Natural killer cell (primary cell): Measurements from ENCODE around the gene KIAA1143. TPM values are rescaled to one million over a fixed set of nuclear protein-coding genes. Genes with fewer than 3 reads are reported as not detected.

Experiments used
- ATAC-seq, 3 donors: fragments of 150-1000 bp in 2 of 3; fragments of 200-7000 bp in 1 of 3; cut with Tn5 transposase; 1 replicate in 1 of 3; 2 replicates in 2 of 3; pipeline ENCODE4 v1.10.0; 2021; ENCODE audit warnings: mild to moderate bottlenecking in 2 of 3, moderate library complexity in 2 of 3
- DNase-seq, 2 donors: peaks; one replicate each; pipeline versions ENCODE4 v3.0.0 to v3.0.0-alpha.2; 2013 to 2021; ENCODE audit warnings: mixed read lengths in 1 of 2
- H3K27ac ChIP-seq: one replicate; pipeline ENCODE4 v1.5.1; 2013; ENCODE audit warnings: mild to moderate bottlenecking, low read length
- H3K27me3 ChIP-seq: one replicate; pipeline ENCODE4 v1.6.1; 2013; ENCODE audit warnings: low read length; ENCODE audit not compliant: control insufficient read depth, insufficient read depth
- H3K36me3 ChIP-seq: one replicate; pipeline ENCODE4 v1.6.1; 2013; ENCODE audit warnings: low read length; ENCODE audit not compliant: control insufficient read depth, insufficient read depth
- H3K4me1 ChIP-seq: one replicate; pipeline ENCODE4 v1.6.1; 2013; ENCODE audit warnings: low read length; ENCODE audit not compliant: control insufficient read depth, insufficient read depth
- H3K4me3 ChIP-seq: one replicate; pipeline ENCODE4 v1.5.1; 2013; ENCODE audit warnings: low read length
- H3K9me3 ChIP-seq: one replicate; pipeline ENCODE4 v1.6.1; 2013; ENCODE audit warnings: low read length; ENCODE audit not compliant: control insufficient read depth, insufficient read depth
- H3K27ac Mint-ChIP-seq, 2 donors: one replicate each; pipeline ENCODE4 v1.8.0; 2022; ENCODE audit warnings: mild to moderate bottlenecking in 2 of 2, mixed read lengths in 2 of 2, moderate library complexity in 1 of 2
- H3K27me3 Mint-ChIP-seq, 2 donors: one replicate each; pipeline ENCODE4 v1.8.0; 2022; ENCODE audit warnings: low read depth in 2 of 2, mixed read lengths in 2 of 2
- H3K36me3 Mint-ChIP-seq: one replicate; pipeline ENCODE4 v1.8.0; 2022; ENCODE audit warnings: mixed read lengths
- H3K4me1 Mint-ChIP-seq, 2 donors: one replicate each; pipeline ENCODE4 v1.8.0; 2022; ENCODE audit warnings: mixed read lengths in 2 of 2
- H3K4me3 Mint-ChIP-seq: one replicate; pipeline ENCODE4 v1.8.0; 2022; ENCODE audit warnings: mild to moderate bottlenecking, moderate library complexity, mixed read lengths
- H3K9me3 Mint-ChIP-seq, 2 donors: one replicate each; pipeline ENCODE4 v1.8.0; 2022; ENCODE audit warnings: mixed read lengths in 2 of 2
- WGBS: methylation state at CpG from one replicate; pipeline ENCODE4 v1.1.7; 2013; ENCODE audit warnings: missing lambda C conversion rate; ENCODE audit not compliant: insufficient coverage; 5-methylcytosine and 5-hydroxymethylcytosine counted together
- intact Hi-C: fragments of 100-400 bp; cut with micrococcal nuclease; formaldehyde crosslinking; loops from one replicate; pipeline ENCODE4 v1.14.2; 2022
- total RNA-seq, 4 donors: library from RNA; stranded (reverse); fragments of 120-200 nt in 1 of 4; gene quantifications; one replicate each; pipeline versions ENCODE4 v1.2.3 to v1.2.4, GENCODE V29; 2013 to 2022
- TF ChIP-seq, protein P1 (sequence below): fragments of 200-600 bp; IDR thresholded peaks from one replicate; pipeline ENCODE4 v1.8.0; 2022; ENCODE audit warnings: antibody characterized with exemption

KIAA1143 gene
- 10 to 100 TPM; 25.4 to 28.6 (median 27.7) TPM for total RNA-seq
- 46.3 TPM for total RNA-seq (2013)

DNA sequence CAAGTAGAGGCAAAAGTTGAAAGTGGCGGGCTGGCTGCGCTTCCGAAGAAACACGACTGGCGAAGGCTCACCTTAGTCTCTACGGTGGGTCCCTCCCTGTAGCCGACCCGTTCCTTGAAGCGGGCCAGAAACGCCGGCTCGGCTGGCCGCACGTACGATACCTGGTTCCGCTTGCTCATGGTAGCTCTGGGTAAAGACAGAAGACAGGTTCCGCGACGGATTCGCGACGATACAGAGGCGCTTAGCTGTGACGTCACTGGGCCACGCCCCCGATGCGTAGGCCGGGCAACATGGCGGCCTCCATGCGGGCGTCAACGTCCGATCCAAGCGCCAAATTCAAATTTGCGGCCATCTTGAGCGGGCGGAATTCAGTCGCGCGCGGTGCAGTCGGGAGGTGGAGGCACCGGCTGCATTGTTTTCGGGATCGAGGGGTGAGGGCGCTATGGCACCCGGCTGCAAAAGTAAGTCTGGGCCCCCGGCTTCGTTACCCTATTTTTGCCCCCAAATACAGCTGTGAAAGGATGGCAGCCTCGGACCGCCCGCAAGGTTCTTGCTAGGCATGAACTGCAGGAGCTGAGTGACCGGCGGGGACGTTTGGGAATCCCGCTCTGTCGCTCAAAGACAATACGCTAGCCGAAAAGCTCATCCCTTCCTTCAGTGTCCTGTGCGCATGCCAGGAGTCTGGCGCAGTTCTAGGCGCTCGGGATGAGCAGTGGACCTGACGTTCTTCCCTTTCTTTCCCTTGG lies at the start of gene KIAA1143, which contains the start of gene KIF15:
Gene KIAA1143 (minus strand): TSS at position 196 of the 746 bp plus-strand sequence. CDS start 17 bp downstream, at position 179.
Gene KIF15 (plus strand): TSS at position 371 of the 746 bp plus-strand sequence. CDS start 72 bp downstream, at position 443.
- Histone ChIP-seq H3K27me3 (no peaks in the 10 kb centered on the region), H3K27ac (peak within 1 kb of the TSS; percentile 66), H3K9me3 (no peaks in the 10 kb centered on the region), H3K4me3 (peak within 1 kb of the TSS; percentile 60), H3K4me1 (peaks cover 13% of the 10 kb centered on the region), H3K36me3 (no peaks in the 10 kb centered on the region)
- H3K27me3 Mint-ChIP-seq, result no peaks in the 10 kb centered on the region
- intact Hi-C loops, result loop anchor here (1.0 to 10.0 kb wide), 6 partner anchors 32 to 427 kb away; partner anchors contain the start of genes EXOSC7, TCAIM, TMEM42 and ZDHHC3
- H3K9me3 Mint-ChIP-seq, result peaks cover 0 to 3% of the 10 kb centered on the region in 2 donors
- no peaks in the 10 kb centered on the region for H3K36me3 Mint-ChIP-seq
- H3K27ac Mint-ChIP-seq, result peak within 1 kb of the TSS; percentile 89 to 90
- H3K4me1 Mint-ChIP-seq, result peaks cover 28 to 36% of the 10 kb centered on the region in 2 donors
- under 1% methylated on average over 64 of the region's 64 CpGs for WGBS
- ATAC-seq, result peak; percentile 97 to 98 (median 98)
- H3K4me3 Mint-ChIP-seq, result peak within 1 kb of the TSS; percentile 93
- DNase-seq, result peak; percentile 97 to 99
- TF ChIP-seq, protein P1, sequence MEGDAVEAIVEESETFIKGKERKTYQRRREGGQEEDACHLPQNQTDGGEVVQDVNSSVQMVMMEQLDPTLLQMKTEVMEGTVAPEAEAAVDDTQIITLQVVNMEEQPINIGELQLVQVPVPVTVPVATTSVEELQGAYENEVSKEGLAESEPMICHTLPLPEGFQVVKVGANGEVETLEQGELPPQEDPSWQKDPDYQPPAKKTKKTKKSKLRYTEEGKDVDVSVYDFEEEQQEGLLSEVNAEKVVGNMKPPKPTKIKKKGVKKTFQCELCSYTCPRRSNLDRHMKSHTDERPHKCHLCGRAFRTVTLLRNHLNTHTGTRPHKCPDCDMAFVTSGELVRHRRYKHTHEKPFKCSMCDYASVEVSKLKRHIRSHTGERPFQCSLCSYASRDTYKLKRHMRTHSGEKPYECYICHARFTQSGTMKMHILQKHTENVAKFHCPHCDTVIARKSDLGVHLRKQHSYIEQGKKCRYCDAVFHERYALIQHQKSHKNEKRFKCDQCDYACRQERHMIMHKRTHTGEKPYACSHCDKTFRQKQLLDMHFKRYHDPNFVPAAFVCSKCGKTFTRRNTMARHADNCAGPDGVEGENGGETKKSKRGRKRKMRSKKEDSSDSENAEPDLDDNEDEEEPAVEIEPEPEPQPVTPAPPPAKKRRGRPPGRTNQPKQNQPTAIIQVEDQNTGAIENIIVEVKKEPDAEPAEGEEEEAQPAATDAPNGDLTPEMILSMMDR, result no peak

DNA sequence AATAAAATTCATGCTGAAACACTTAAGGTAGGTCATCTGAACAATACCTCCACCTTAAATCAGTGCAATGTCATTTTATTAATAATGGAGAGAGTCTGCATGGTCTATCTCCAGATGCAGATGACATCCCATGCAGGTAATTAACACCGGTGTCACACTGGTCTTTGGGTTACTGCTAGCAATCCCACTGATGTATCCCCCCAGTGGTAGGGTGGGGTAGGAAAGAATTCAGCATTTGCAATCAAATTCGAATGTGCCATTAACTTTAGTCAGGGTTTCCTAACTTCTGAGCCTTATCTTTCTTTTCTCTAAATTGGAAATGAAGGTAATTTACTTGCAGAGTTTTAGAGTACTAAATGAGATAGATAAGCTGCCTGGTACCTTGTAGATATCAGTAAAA lies 44.5 kb upstream of the KIAA1143 start:
- H3K4me3 ChIP-seq, result no peak overlapping the region
- H3K4me1 ChIP-seq, result no peaks in the 10 kb centered on the region
- Mint-ChIP-seq H3K27me3 (no peaks in the 10 kb centered on the region), H3K36me3 (no peaks in the 10 kb centered on the region), H3K9me3 (no peaks in the 10 kb centered on the region), H3K4me1 (no peaks in the 10 kb centered on the region), H3K27ac (no peak overlapping the region), H3K4me3 (no peak overlapping the region)
- ATAC-seq (no peak), DNase-seq (no peak)
- TF ChIP-seq, protein P1, result no peak
- intact Hi-C loops, result no loop called here
- 94% methylated on average over 2 of the region's 2 CpGs for WGBS
- H3K27me3 ChIP-seq, result no peaks in the 10 kb centered on the region
- H3K27ac ChIP-seq, result no peak overlapping the region
- H3K36me3 ChIP-seq, result no peaks in the 10 kb centered on the region
- H3K9me3 ChIP-seq, result no peaks in the 10 kb centered on the region

DNA sequence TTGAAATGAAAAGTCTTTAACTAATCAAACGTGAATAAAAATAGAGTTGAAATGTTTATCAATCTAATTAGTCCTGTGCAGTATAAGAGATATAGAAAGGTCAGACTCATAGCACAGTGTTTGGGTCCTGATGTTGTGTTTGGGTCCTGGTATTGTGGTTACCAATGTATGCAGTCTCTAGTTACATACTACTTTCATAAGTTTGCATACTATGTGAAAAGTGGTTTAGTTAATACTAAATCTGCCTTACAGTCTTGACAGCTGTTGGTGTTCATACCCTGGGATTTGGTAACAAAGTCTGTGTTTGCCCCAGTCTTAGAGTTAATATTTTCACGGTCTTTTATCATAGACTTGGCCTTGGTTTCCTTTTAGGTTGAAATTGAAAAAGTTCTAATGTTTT lies 41.9 kb upstream of the KIAA1143 start:
- Histone ChIP-seq H3K9me3 (no peaks in the 10 kb centered on the region), H3K27ac (no peak overlapping the region), H3K4me1 (no peaks in the 10 kb centered on the region), H3K27me3 (no peaks in the 10 kb centered on the region), H3K4me3 (no peak overlapping the region), H3K36me3 (no peaks in the 10 kb centered on the region)
- TF ChIP-seq, protein P1, result no peak
- H3K4me3 Mint-ChIP-seq, result no peak overlapping the region
- H3K27me3 Mint-ChIP-seq, result no peaks in the 10 kb centered on the region
- DNase-seq, result no peak
- H3K9me3 Mint-ChIP-seq, result no peaks in the 10 kb centered on the region
- H3K36me3 Mint-ChIP-seq, result no peaks in the 10 kb centered on the region
- 100% methylated on average over 2 of the region's 2 CpGs for WGBS
- H3K4me1 Mint-ChIP-seq, result no peaks in the 10 kb centered on the region
- H3K27ac Mint-ChIP-seq, result no peak overlapping the region
- no peak for ATAC-seq
- intact Hi-C loops, result no loop called here
